ENCODE results near the gene ALKBH7.
"Not testable (repeated sequence)": the region's sequence is repeated elsewhere in the genome, so short reads cannot be mapped to it uniquely, and the experiment has no call there.

The ALKBH7 gene, protein sequence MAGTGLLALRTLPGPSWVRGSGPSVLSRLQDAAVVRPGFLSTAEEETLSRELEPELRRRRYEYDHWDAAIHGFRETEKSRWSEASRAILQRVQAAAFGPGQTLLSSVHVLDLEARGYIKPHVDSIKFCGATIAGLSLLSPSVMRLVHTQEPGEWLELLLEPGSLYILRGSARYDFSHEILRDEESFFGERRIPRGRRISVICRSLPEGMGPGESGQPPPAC

GRCh38 chr19:6372594-6373095 is at the start of gene ALKBH7:
TSS of gene ALKBH7 (plus strand) at chr19:6372794. CDS start at chr19:6372821, 27 bp downstream.
- H3K27me3 ChIP-seq (ENCODE audit: control insufficient read depth, insufficient read depth, low read length) = no peaks in the 10 kb centered on the region
- no peaks in the 10 kb centered on the region for H3K9me3 ChIP-seq (ENCODE audit: control insufficient read depth, insufficient read depth, low read depth, low read length)
- H3K9ac ChIP-seq (ENCODE audit: low read length) = peak within 1 kb of the TSS; percentile 85
- H3K36me3 ChIP-seq (ENCODE audit: control insufficient read depth, insufficient read depth, low read length) = peaks cover 26% of the 10 kb centered on the region
- peak within 1 kb of the TSS; percentile 90 for H3K27ac ChIP-seq (ENCODE audit: low read depth, low read length)
- H3K4me1 ChIP-seq (ENCODE audit: control insufficient read depth, insufficient read depth, low read length) = peaks cover 5% of the 10 kb centered on the region
- peak within 1 kb of the TSS; percentile 95 for H3K4me3 ChIP-seq (ENCODE audit: low read depth, low read length)

GRCh38 chr19:6324757-6325156 is 47.8 kb upstream of the ALKBH7 start:
- H3K4me3 ChIP-seq (ENCODE audit: low read depth, low read length) = no peak overlapping the region
- no peak overlapping the region for H3K9ac ChIP-seq (ENCODE audit: low read length)
- no peaks in the 10 kb centered on the region; the same call in 1 of the 2 replicates for H3K27me3 ChIP-seq (ENCODE audit: control insufficient read depth, insufficient read depth, low read length)
- H3K9me3 ChIP-seq (ENCODE audit: control insufficient read depth, insufficient read depth, low read depth, low read length) = peaks cover 5% of the 10 kb centered on the region; the same call in 1 of the 2 replicates
- H3K36me3 ChIP-seq (ENCODE audit: control insufficient read depth, insufficient read depth, low read length) = no peaks in the 10 kb centered on the region
- no peak overlapping the region for H3K27ac ChIP-seq (ENCODE audit: low read depth, low read length)
- no peaks in the 10 kb centered on the region for H3K4me1 ChIP-seq (ENCODE audit: control insufficient read depth, insufficient read depth, low read length)

GRCh38 chr19:6325614-6326013 is 47.0 kb upstream of the ALKBH7 start:
- Histone ChIP-seq H3K4me3 (ENCODE audit: low read depth, low read length) (no peak overlapping the region), H3K36me3 (ENCODE audit: control insufficient read depth, insufficient read depth, low read length) (no peaks in the 10 kb centered on the region), H3K9me3 (ENCODE audit: control insufficient read depth, insufficient read depth, low read depth, low read length) (peaks cover 5% of the 10 kb centered on the region; the same call in 1 of the 2 replicates), H3K27ac (ENCODE audit: low read depth, low read length) (no peak overlapping the region), H3K4me1 (ENCODE audit: control insufficient read depth, insufficient read depth, low read length) (no peaks in the 10 kb centered on the region), H3K9ac (ENCODE audit: low read length) (no peak overlapping the region), H3K27me3 (ENCODE audit: control insufficient read depth, insufficient read depth, low read length) (no peaks in the 10 kb centered on the region; the same call in 1 of the 2 replicates)

DNA sequence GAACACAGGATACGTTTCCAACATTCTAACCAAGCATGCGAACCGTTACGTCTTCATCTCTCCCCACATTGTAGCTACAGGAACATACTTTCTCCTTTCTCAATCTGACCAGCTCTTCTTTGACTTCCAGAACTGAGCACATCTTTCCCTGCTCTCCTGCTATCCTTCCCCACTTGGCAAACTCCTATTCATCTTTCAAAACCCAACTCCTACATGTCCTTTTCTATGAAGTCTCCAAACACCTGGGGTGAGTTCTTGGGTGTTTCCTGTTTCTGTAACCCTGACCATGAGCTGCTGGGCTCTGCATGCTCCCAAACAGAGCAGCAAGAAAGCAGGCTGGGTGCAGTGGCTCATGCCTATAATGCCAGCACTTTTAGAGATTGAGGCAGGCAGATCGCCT is 45.8 kb upstream of the ALKBH7 start:
- Histone ChIP-seq H3K9me3 (ENCODE audit: control insufficient read depth, insufficient read depth, low read depth, low read length) (peaks cover 5% of the 10 kb centered on the region; the same call in 1 of the 2 replicates), H3K27me3 (ENCODE audit: control insufficient read depth, insufficient read depth, low read length) (no peaks in the 10 kb centered on the region; the same call in 1 of the 2 replicates), H3K27ac (ENCODE audit: low read depth, low read length) (no peak overlapping the region), H3K36me3 (ENCODE audit: control insufficient read depth, insufficient read depth, low read length) (no peaks in the 10 kb centered on the region), H3K9ac (ENCODE audit: low read length) (no peak overlapping the region), H3K4me1 (ENCODE audit: control insufficient read depth, insufficient read depth, low read length) (no peaks in the 10 kb centered on the region), H3K4me3 (ENCODE audit: low read depth, low read length) (no peak overlapping the region)

GRCh38 chr19:6333439-6333838 is 39.2 kb upstream of the ALKBH7 start, which contains the start of gene ACER1:
TSS of gene ACER1 (minus strand) at chr19:6333612. CDS start at chr19:6333551, 61 bp downstream.
- H3K4me3 ChIP-seq (ENCODE audit: low read depth, low read length) = no peak within 1 kb of the TSS
- no peaks in the 10 kb centered on the region for H3K4me1 ChIP-seq (ENCODE audit: control insufficient read depth, insufficient read depth, low read length)
- no peaks in the 10 kb centered on the region for H3K9me3 ChIP-seq (ENCODE audit: control insufficient read depth, insufficient read depth, low read depth, low read length)
- no peak within 1 kb of the TSS for H3K27ac ChIP-seq (ENCODE audit: low read depth, low read length)
- H3K9ac ChIP-seq (ENCODE audit: low read length) = no peak within 1 kb of the TSS
- H3K36me3 ChIP-seq (ENCODE audit: control insufficient read depth, insufficient read depth, low read length) = no peaks in the 10 kb centered on the region
- no peaks in the 10 kb centered on the region for H3K27me3 ChIP-seq (ENCODE audit: control insufficient read depth, insufficient read depth, low read length)

DNA sequence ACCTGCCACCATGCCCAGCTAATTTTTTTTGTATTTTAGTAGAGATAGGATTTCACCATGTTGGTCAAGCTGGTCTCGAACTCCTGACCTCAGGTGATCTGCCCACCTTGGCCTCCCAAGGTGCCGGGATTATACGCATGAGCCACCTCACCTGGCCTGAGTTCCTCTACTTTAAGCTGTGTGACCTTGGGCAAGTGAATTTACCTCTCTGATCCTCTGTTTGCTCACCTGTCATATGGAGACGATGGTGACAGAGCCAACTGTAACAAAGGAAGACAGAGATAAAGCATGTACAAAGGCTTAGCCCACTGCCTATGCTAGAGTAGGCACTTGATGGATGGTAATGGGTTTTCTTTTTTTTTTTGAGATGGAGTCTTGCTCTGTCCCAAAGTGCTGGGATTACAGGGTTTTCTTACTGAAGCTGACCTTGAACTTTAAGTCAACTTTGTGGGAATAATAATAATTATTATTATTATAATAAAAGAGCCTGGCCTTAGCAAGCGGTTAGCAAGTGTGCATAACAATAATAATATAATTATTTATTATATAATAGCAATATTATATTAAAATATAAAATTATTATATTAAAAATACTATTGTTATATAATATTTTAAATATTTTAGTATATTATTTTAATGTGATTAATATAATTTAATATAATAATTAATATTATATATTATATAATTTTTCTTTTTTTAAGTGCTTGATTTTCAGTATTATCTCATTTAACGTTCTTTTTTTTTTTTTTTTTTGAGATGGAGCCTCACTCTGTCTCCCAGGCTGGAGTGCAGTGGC is 37.9 kb upstream of the ALKBH7 start:
- no peak overlapping the region for H3K9ac ChIP-seq (ENCODE audit: low read length)
- H3K4me1 ChIP-seq (ENCODE audit: control insufficient read depth, insufficient read depth, low read length) = no peaks in the 10 kb centered on the region
- no peak overlapping the region for H3K4me3 ChIP-seq (ENCODE audit: low read depth, low read length)
- H3K36me3 ChIP-seq (ENCODE audit: control insufficient read depth, insufficient read depth, low read length) = no peaks in the 10 kb centered on the region
- H3K27me3 ChIP-seq (ENCODE audit: control insufficient read depth, insufficient read depth, low read length) = no peaks in the 10 kb centered on the region
- no peaks in the 10 kb centered on the region for H3K9me3 ChIP-seq (ENCODE audit: control insufficient read depth, insufficient read depth, low read depth, low read length)
- no peak overlapping the region for H3K27ac ChIP-seq (ENCODE audit: low read depth, low read length)

DNA sequence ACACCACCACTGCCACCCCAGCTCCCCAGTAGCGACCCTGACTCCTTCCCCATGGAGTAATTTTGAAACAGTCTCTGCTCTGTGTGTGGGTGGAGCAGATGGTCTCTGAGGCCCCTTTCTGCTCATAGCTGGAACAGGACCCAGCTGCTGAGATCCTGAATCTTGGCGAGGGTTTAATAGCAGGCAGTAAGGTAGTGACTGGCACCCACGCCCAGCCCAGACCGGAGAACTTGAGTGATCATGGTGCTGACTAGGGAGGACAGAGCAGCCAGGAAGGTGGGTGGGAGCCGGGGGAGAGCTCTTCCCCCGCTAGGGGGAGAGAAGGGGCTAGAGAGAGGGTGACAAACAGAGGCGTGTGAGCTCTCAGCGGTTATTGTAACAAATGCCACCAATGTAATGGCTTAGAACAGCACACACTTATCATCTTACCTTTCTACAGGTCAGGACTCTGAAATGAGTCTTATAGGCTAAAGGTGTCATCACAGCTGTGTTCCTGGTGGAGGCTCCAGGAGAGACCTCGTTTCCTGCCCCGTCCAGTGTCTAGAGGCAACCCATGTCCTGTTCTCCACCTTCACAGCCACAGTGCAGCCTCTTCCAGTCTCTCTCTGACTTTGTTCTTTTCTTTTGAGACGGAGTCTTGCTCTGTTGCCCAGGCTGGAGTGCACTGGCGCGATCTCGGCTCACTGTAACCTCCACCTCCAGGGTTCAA is 31.9 kb upstream of the ALKBH7 start:
- no peaks in the 10 kb centered on the region for H3K4me1 ChIP-seq (ENCODE audit: control insufficient read depth, insufficient read depth, low read length)
- H3K9ac ChIP-seq (ENCODE audit: low read length) = no peak overlapping the region
- H3K27ac ChIP-seq (ENCODE audit: low read depth, low read length) = no peak overlapping the region
- no peak overlapping the region for H3K4me3 ChIP-seq (ENCODE audit: low read depth, low read length)
- no peaks in the 10 kb centered on the region for H3K27me3 ChIP-seq (ENCODE audit: control insufficient read depth, insufficient read depth, low read length)
- no peaks in the 10 kb centered on the region for H3K36me3 ChIP-seq (ENCODE audit: control insufficient read depth, insufficient read depth, low read length)
- peaks cover 6% of the 10 kb centered on the region for H3K9me3 ChIP-seq (ENCODE audit: control insufficient read depth, insufficient read depth, low read depth, low read length)

GRCh38 chr19:6343462-6343861 is 29.1 kb upstream of the ALKBH7 start:
- Histone ChIP-seq H3K4me1 (ENCODE audit: control insufficient read depth, insufficient read depth, low read length) (no peaks in the 10 kb centered on the region), H3K27me3 (ENCODE audit: control insufficient read depth, insufficient read depth, low read length) (no peaks in the 10 kb centered on the region), H3K36me3 (ENCODE audit: control insufficient read depth, insufficient read depth, low read length) (no peaks in the 10 kb centered on the region), H3K9me3 (ENCODE audit: control insufficient read depth, insufficient read depth, low read depth, low read length) (peaks cover 6% of the 10 kb centered on the region), H3K9ac (ENCODE audit: low read length) (no peak overlapping the region), H3K4me3 (ENCODE audit: low read depth, low read length) (no peak overlapping the region), H3K27ac (ENCODE audit: low read depth, low read length) (no peak overlapping the region)

- H3K9me3 ChIP-seq (ENCODE audit: control insufficient read depth, insufficient read depth, low read depth, low read length); H3K27ac ChIP-seq (ENCODE audit: low read depth, low read length); H3K36me3 ChIP-seq (ENCODE audit: control insufficient read depth, insufficient read depth, low read length); H3K4me1 ChIP-seq (ENCODE audit: control insufficient read depth, insufficient read depth, low read length); H3K4me3 ChIP-seq (ENCODE audit: low read depth, low read length); H3K9ac ChIP-seq (ENCODE audit: low read length): not testable (repeated sequence)
- peaks cover 10% of the 10 kb centered on the region; the same call in 1 of the 2 replicates for H3K27me3 ChIP-seq (ENCODE audit: control insufficient read depth, insufficient read depth, low read length)
These were observed 23.3 kb upstream of the ALKBH7 start for GRCh38 chr19:6349271-6349670.

DNA sequence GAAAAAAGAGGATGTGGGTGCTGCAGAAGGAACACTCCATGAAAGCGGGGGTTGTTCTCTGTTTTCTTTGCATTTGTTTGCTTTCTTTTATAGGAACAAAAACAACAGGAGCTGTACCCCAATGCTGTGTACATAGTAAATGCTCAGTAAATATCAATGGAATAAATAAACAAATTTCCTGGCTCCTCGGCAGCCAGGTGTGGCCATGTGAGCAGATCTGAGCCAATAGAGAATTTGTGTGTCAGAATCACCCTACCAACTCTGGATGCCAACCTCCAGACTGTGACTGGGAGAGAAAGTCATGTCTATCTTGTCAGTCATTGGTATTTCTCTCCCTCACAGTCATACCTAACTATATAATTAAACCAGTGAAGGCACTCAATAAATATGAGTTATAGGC is 21.9 kb upstream of the ALKBH7 start:
- Histone ChIP-seq H3K27ac (ENCODE audit: low read depth, low read length) (no peak overlapping the region), H3K27me3 (ENCODE audit: control insufficient read depth, insufficient read depth, low read length) (peaks cover 10% of the 10 kb centered on the region; the same call in 1 of the 2 replicates), H3K9ac (ENCODE audit: low read length) (no peak overlapping the region), H3K36me3 (ENCODE audit: control insufficient read depth, insufficient read depth, low read length) (no peaks in the 10 kb centered on the region), H3K4me3 (ENCODE audit: low read depth, low read length) (no peak overlapping the region), H3K4me1 (ENCODE audit: control insufficient read depth, insufficient read depth, low read length) (no peaks in the 10 kb centered on the region), H3K9me3 (ENCODE audit: control insufficient read depth, insufficient read depth, low read depth, low read length) (peaks cover 10% of the 10 kb centered on the region; the same call in 1 of the 2 replicates)

Measured in HUES6 (cell line).